SK-N-SH (cell line): ENCODE measurements around the gene RNF157. TPM values are rescaled to one million over a fixed set of nuclear protein-coding genes. Genes with fewer than 3 reads are reported as not detected.

ENCODE experiments used
- CTCF ChIA-PET: fragments of 300-600, 350-600 bp; formaldehyde crosslinking; extraction: SDS; loops from one replicate; lab custom pipeline; 2021; lab: Yijun Ruan, JAX
- POLR2A ChIA-PET: fragments of 350-600 bp; sonication (Branson Sonifier 250); formaldehyde crosslinking; extraction: SDS; loops from one replicate; lab custom pipeline; 2020; ENCODE audit warnings: antibody characterized with exemption, inconsistent platforms; lab: Yijun Ruan, JAX
- DNase-seq: peaks from one replicate; pipeline ENCODE4 v3.0.0; 2012
- H2AFZ ChIP-seq: fragments of 200-600 bp; sonication (generic); 2 replicates; pipeline ENCODE4 v1.8.1; 2016; ENCODE audit warnings: antibody characterized with exemption, mild to moderate bottlenecking, low read depth
- H3F3A ChIP-seq: fragments of 200-600 bp; sonication (generic); replicated peaks from 2 replicates; pipeline ENCODE3; 2016; ENCODE audit warnings: antibody characterized with exemption, mild to moderate bottlenecking; ENCODE audit not compliant: insufficient read depth
- H3K27ac ChIP-seq, 2 experiments: fragments of 200-500 bp in 1 of 2; fragments of 200-600 bp in 1 of 2; sonication (Bioruptor generic) in 1 of 2; sonication (generic), shearing (Covaris generic) in 1 of 2; 2 replicates each; pipeline versions ENCODE4 v1.5.1 to v1.6.1; 2014 to 2016; ENCODE audit warnings: low read depth in 2 of 2, inconsistent platforms in 1 of 2, low read length in 1 of 2, mild to moderate bottlenecking in 1 of 2, mixed read lengths in 1 of 2
- H3K27me3 ChIP-seq: fragments of 200-600 bp; sonication (generic), shearing (Covaris generic); 2 replicates; pipeline ENCODE4 v1.6.1; 2016; ENCODE audit warnings: mixed run types; ENCODE audit not compliant: insufficient read depth
- H3K36me3 ChIP-seq, 2 experiments: fragments of 200-500 bp in 1 of 2; fragments of 200-600 bp in 1 of 2; sonication (Bioruptor generic) in 1 of 2; sonication (generic) in 1 of 2; replicated peaks in 1 of 2; 2 replicates each; pipeline versions ENCODE3 to v1.5.1; 2014 to 2016; ENCODE audit warnings: low read length in 1 of 2, mild to moderate bottlenecking in 1 of 2; ENCODE audit not compliant: insufficient read depth in 2 of 2, control insufficient read depth in 1 of 2
- H3K4me1 ChIP-seq, 2 experiments: fragments of 200-500 bp in 1 of 2; fragments of 200-600 bp in 1 of 2; sonication (Bioruptor generic) in 1 of 2; sonication (generic), shearing (Covaris generic) in 1 of 2; 2 replicates each; pipeline versions ENCODE4 v1.5.1 to v1.6.1; 2014 to 2016; ENCODE audit warnings: low read depth in 1 of 2, low read length in 1 of 2, mixed run types in 1 of 2; ENCODE audit not compliant: insufficient read depth in 2 of 2, control insufficient read depth in 1 of 2
- H3K4me2 ChIP-seq: fragments of 200-600 bp; sonication (generic), shearing (Covaris generic); 2 replicates; pipeline ENCODE4 v1.6.1; 2017; ENCODE audit warnings: mixed run types
- H3K4me3 ChIP-seq, 2 experiments: fragments of 200-500 bp in 1 of 2; fragments of 200-600 bp in 1 of 2; sonication (Bioruptor generic) in 1 of 2; sonication (generic), shearing (Covaris generic) in 1 of 2; 2 replicates each; pipeline versions ENCODE4 v1.5.1 to v1.8.1; 2014 to 2016; ENCODE audit warnings: low read depth in 2 of 2, inconsistent platforms in 1 of 2, low read length in 1 of 2, mild to moderate bottlenecking in 1 of 2, mixed read lengths in 1 of 2, moderate library complexity in 1 of 2
- H3K79me2 ChIP-seq: fragments of 200-600 bp; sonication (generic); 2 replicates; pipeline ENCODE4 v1.8.1; 2017; ENCODE audit warnings: mild to moderate bottlenecking; ENCODE audit not compliant: insufficient read depth
- H3K9ac ChIP-seq: fragments of 200-600 bp; sonication (generic); 2 replicates; pipeline ENCODE4 v1.6.1; 2017; ENCODE audit warnings: mixed run types
- H3K9me2 ChIP-seq: fragments of 200-600 bp; sonication (generic); 2 replicates; pipeline ENCODE4 v1.6.1; 2017; ENCODE audit warnings: mixed run types
- H3K9me3 ChIP-seq: fragments of 200-600 bp; sonication (generic); 2 replicates; pipeline ENCODE4 v1.6.1; 2017; ENCODE audit warnings: mixed run types, mild to moderate bottlenecking, moderate library complexity
- H4K20me1 ChIP-seq: fragments of 200-600 bp; sonication (generic); 2 replicates; pipeline ENCODE4 v1.6.1; 2017; ENCODE audit warnings: mild to moderate bottlenecking, mixed run types; ENCODE audit not compliant: insufficient read depth
- CHD2 ChIP-seq: fragments of 150-350 bp; IDR thresholded peaks from 2 replicates; pipeline ENCODE4 v1.6.1; 2018; ENCODE audit warnings: low read length; ENCODE audit not compliant: partially characterized antibody
- CTCF ChIP-seq: fragments of 200-600 bp; sonication (generic); IDR thresholded peaks from 2 replicates; pipeline ENCODE4 v1.6.1; 2017; ENCODE audit warnings: antibody characterized with exemption, mild to moderate bottlenecking, moderate library complexity
- EZH2phosphoT487 ChIP-seq: fragments of 200-600 bp; sonication (generic); IDR thresholded peaks from 2 replicates; pipeline ENCODE4 v1.6.1; 2017; ENCODE audit warnings: low read depth, mixed run types, mild to moderate bottlenecking, antibody characterized with exemption, moderate library complexity, borderline replicate concordance
- FOSL2 ChIP-seq: IDR thresholded peaks from 2 replicates; pipeline ENCODE4 v1.4.0; 2012; ENCODE audit warnings: low read depth, mild to moderate bottlenecking, moderate library complexity, borderline replicate concordance
- FOXM1 ChIP-seq: IDR thresholded peaks from 2 replicates; pipeline ENCODE4 v1.4.0; 2012; ENCODE audit warnings: low read depth, mild to moderate bottlenecking
- GABPA ChIP-seq: IDR thresholded peaks from 2 replicates; pipeline ENCODE4 v1.4.0; 2012; ENCODE audit warnings: low read depth, mild to moderate bottlenecking
- JUND ChIP-seq: IDR thresholded peaks from 2 replicates; pipeline ENCODE4 v1.4.0; 2012
- POLR2AphosphoS5 ChIP-seq: IDR thresholded peaks from 2 replicates; pipeline ENCODE4 v1.6.1; 2012; ENCODE audit warnings: low read depth, low read length
- RAD21 ChIP-seq: IDR thresholded peaks from 2 replicates; pipeline ENCODE4 v1.6.1; 2012; ENCODE audit warnings: mild to moderate bottlenecking, low read length
- RCOR1 ChIP-seq: fragments of 150-350 bp; IDR thresholded peaks from 2 replicates; pipeline ENCODE4 v1.6.1; 2017; ENCODE audit warnings: antibody characterized with exemption, low read length
- RXRA ChIP-seq: IDR thresholded peaks from 2 replicates; pipeline ENCODE4 v1.4.0; 2012; ENCODE audit warnings: low read depth, mild to moderate bottlenecking, borderline replicate concordance
- SIN3A ChIP-seq: IDR thresholded peaks from 2 replicates; pipeline ENCODE4 v1.6.1; 2012; ENCODE audit warnings: low read depth, mild to moderate bottlenecking, low read length, moderate library complexity, borderline replicate concordance
- SMC3 ChIP-seq: IDR thresholded peaks from 2 replicates; pipeline ENCODE4 v1.6.1; 2012; ENCODE audit warnings: low read depth, low read length, improper control_type of control experiment
- TCF12 ChIP-seq: IDR thresholded peaks from 2 replicates; pipeline ENCODE4 v1.4.0; 2012
- USF1 ChIP-seq: IDR thresholded peaks from 2 replicates; pipeline ENCODE4 v1.4.0; 2012; ENCODE audit warnings: low read depth, borderline replicate concordance
- YY1 ChIP-seq: IDR thresholded peaks from 2 replicates; pipeline ENCODE4 v1.4.0; 2012; ENCODE audit warnings: low read depth, mild to moderate bottlenecking
- WGBS: methylation state at CpG from one replicate; pipeline ENCODE4 v1.1.6; 2017; ENCODE audit warnings: low lambda C conversion rate; 5-methylcytosine and 5-hydroxymethylcytosine counted together
- polyA plus RNA-seq, 3 experiments: library from polyadenylated mRNA; depleted of rRNA; stranded (reverse); fragments of >200 nt; gene quantifications; 2 replicates each; pipeline ENCODE4 v1.2.3, GENCODE V29; 2012

The RNF157 gene
- polyA plus RNA-seq, 1 of the 3 experiments (the other 2 are of a cell fraction) = 5.2 TPM

- H3K9ac ChIP-seq = no peak overlapping the region
- peak; percentile 67 for DNase-seq
- H3K9me2 ChIP-seq = no peaks in the 10 kb centered on the region
- H2AFZ ChIP-seq = no peak overlapping the region
- no peaks in the 10 kb centered on the region for H3K9me3 ChIP-seq
- H3K4me3 ChIP-seq = no peak overlapping the region
- no peaks in the 10 kb centered on the region for H3K79me2 ChIP-seq
- ChIA-PET CTCF (interaction anchor here (0.8 to 16.5 kb wide), 8 partner anchors 12 to 132 kb away, joined by 3 to 119 read pairs (median 6); no protein-coding TSS in a partner anchor), POLR2A (no interaction called here)
- no peak overlapping the region for H3K27ac ChIP-seq
- H4K20me1 ChIP-seq = no peaks in the 10 kb centered on the region
- TF ChIP-seq RAD21 (peak; percentile 62), RCOR1 (no peak), EZH2phosphoT487 (no peak), GABPA (no peak), TCF12 (no peak), POLR2AphosphoS5 (no peak), SIN3A (no peak), RXRA (no peak), JUND (no peak), USF1 (no peak), YY1 (no peak), FOXM1 (no peak), CTCF (peak; percentile 72), SMC3 (peak; percentile 40), CHD2 (no peak), FOSL2 (no peak)
- H3F3A ChIP-seq = no peaks in the 10 kb centered on the region
- 80% methylated on average over 13 of the region's 13 CpGs for WGBS
- H3K4me1 ChIP-seq = no peaks in the 10 kb centered on the region
- no peaks in the 10 kb centered on the region for H3K27me3 ChIP-seq
- no peaks in the 10 kb centered on the region for H3K36me3 ChIP-seq
- no peak overlapping the region for H3K4me2 ChIP-seq
Measured at GRCh38 chr17:76147211-76148014, 92.9 kb downstream of the RNF157 start.
